Measurements from ENCODE around the gene EFTUD2.
"Not testable (repeated sequence)": the region's sequence is repeated elsewhere in the genome, so short reads cannot be mapped to it uniquely, and the experiment has no call there.

EFTUD2 gene

GRCh38 chr17:44846206-44846605, 53.0 kb downstream of the EFTUD2 start:
- DNase-seq: no peak

GRCh38 chr17:44844390-44844830, 54.8 kb downstream of the EFTUD2 start:
- DNase-seq: no peak

- no peak for DNase-seq
These were observed 56.5 kb downstream of the EFTUD2 start for GRCh38 chr17:44842748-44843147.

- DNase-seq: no peak
These were observed 58.3 kb downstream of the EFTUD2 start for GRCh38 chr17:44840936-44841335.

GRCh38 chr17:44840274-44840673, 59.0 kb downstream of the EFTUD2 start:
- no peak for DNase-seq

- no peak for DNase-seq
These were observed 62.0 kb downstream of the EFTUD2 start for GRCh38 chr17:44837196-44837595.

GRCh38 chr17:44832805-44833204, 66.4 kb downstream of the EFTUD2 start:
- no peak for DNase-seq

GRCh38 chr17:44831371-44831770, 67.9 kb downstream of the EFTUD2 start:
- no peak for DNase-seq

- peak in 2 of 3 experiments; percentile 22 to 38 for DNase-seq
These were observed 68.6 kb downstream of the EFTUD2 start for GRCh38 chr17:44830359-44831288.

GRCh38 chr17:44829523-44830358, 69.5 kb downstream of the EFTUD2 start, which contains the start of gene GJC1:
Gene GJC1, minus strand, starts transcription at chr17:44830287. Its CDS starts 24,470 bp downstream, at chr17:44805817.
- DNase-seq: peak; percentile 32 to 72 (median 64)

- peak in 2 of 3 experiments; percentile 53 to 72 for DNase-seq
These were observed 70.2 kb downstream of the EFTUD2 start for GRCh38 chr17:44828919-44829522.

GRCh38 chr17:44827863-44828262, 71.4 kb downstream of the EFTUD2 start:
- DNase-seq: no peak

GRCh38 chr17:44826123-44826790, 73.0 kb downstream of the EFTUD2 start:
- no peak for DNase-seq

- DNase-seq: not testable (repeated sequence)
These were observed 74.0 kb downstream of the EFTUD2 start for GRCh38 chr17:44825236-44825635.

- DNase-seq: peak; percentile 82 to 98 (median 84)
These were observed 78.5 kb downstream of the EFTUD2 start for GRCh38 chr17:44820631-44821212.

GRCh38 chr17:44818508-44818907, 80.7 kb downstream of the EFTUD2 start:
- not testable (repeated sequence) for DNase-seq

GRCh38 chr17:44812263-44812662, 87.0 kb downstream of the EFTUD2 start:
- no peak for DNase-seq

GRCh38 chr17:44808656-44809388, 90.4 kb downstream of the EFTUD2 start:
- DNase-seq: not testable (repeated sequence)

- DNase-seq: no peak
These were observed 91.1 kb downstream of the EFTUD2 start for GRCh38 chr17:44808156-44808555.

GRCh38 chr17:44807817-44808155, 91.5 kb downstream of the EFTUD2 start:
- DNase-seq: peak in 1 of 3 experiments; percentile 18

GRCh38 chr17:44807093-44807816, 92.0 kb downstream of the EFTUD2 start:
- no peak for DNase-seq
